Suprapubic skin (tissue), 3 donors: ENCODE data around the gene NKAIN2.

ENCODE experiments used
- CTCF ChIP-seq, 2 donors: fragments of 200-600 bp in 1 of 2; fragments of 450-650 bp in 1 of 2; sonication (generic) in 1 of 2; IDR thresholded peaks; one replicate each; pipeline ENCODE4 v1.5.1; 2016 to 2019; ENCODE audit warnings: antibody characterized with exemption in 2 of 2, mild to moderate bottlenecking in 1 of 2, moderate library complexity in 1 of 2
- POLR2A ChIP-seq, 2 donors: fragments of 450-650 bp; IDR thresholded peaks; one replicate each; pipeline ENCODE4 v1.6.1; 2017; ENCODE audit warnings: antibody characterized with exemption in 2 of 2, mild to moderate bottlenecking in 2 of 2, moderate library complexity in 2 of 2

DNA sequence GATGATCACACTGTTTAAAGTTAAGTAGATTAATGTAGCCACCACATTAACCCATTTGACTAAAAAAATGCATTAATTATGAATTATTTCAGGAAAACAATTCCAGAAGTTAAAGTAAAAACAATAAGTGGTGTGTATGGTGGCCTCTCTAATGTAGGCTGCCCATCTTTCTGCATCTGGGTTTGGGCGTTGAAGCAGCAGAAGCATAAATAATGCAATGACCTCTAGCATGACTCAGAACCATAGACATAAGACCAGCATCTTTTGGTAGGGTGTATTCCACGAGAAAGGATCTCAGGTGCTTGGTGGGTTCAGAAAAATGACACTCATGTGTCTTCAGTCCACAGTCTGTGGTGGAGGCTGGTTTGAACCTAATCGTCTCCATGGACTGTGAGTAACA lies 18.6 kb upstream of the NKAIN2 start:
- TF ChIP-seq POLR2A (IDR thresholded peaks at IDR 0.05), result no peak
- no peak for TF ChIP-seq CTCF (IDR thresholded peaks at IDR 0.05)
